GM12878 (cell line): ENCODE results near the gene CAPN7. TPM values are rescaled to one million over a fixed set of nuclear protein-coding genes. Genes with fewer than 3 reads are reported as not detected.
A peak's percentile ranks its signal among the peaks of the same experiment; 100 is the strongest.

Source experiments
- BCLAF1 ChIP-seq: fragments of 450-650 bp; IDR thresholded peaks from 2 replicates; pipeline ENCODE4 v1.6.1; 2017; ENCODE audit warnings: antibody characterized with exemption, mild to moderate bottlenecking, moderate library complexity
- CBFB ChIP-seq: IDR thresholded peaks from 2 replicates; pipeline ENCODE4 v1.6.1; 2016; ENCODE audit warnings: antibody characterized with exemption, low read depth
- ESRRA ChIP-seq: IDR thresholded peaks from 2 replicates; pipeline ENCODE4 v1.6.1; 2012; ENCODE audit warnings: mild to moderate bottlenecking, low read length, improper control_type of control experiment
- JUND ChIP-seq: IDR thresholded peaks from 2 replicates; pipeline ENCODE4 v1.6.1; 2012; ENCODE audit warnings: low read depth, mild to moderate bottlenecking, low read length, improper control_type of control experiment, moderate library complexity
- KAT2A ChIP-seq: conservative IDR thresholded peaks from 2 replicates; pipeline ENCODE4 v1.6.1; 2011; ENCODE audit warnings: low read depth, low read length; ENCODE audit not compliant: control insufficient read depth
- MYB ChIP-seq: fragments of 150-350 bp; IDR thresholded peaks from 2 replicates; pipeline ENCODE4 v1.6.1; 2014; ENCODE audit warnings: mild to moderate bottlenecking, low read depth, low read length, borderline replicate concordance
- MYC ChIP-seq: IDR thresholded peaks from 2 replicates; pipeline ENCODE4 v1.6.1; 2011; ENCODE audit warnings: mild to moderate bottlenecking, low read length, moderate library complexity, inconsistent platforms; ENCODE audit not compliant: insufficient read depth, insufficient replicate concordance, insufficient read length, severe bottlenecking
- NBN ChIP-seq: fragments of 450-650 bp; IDR thresholded peaks from 2 replicates; pipeline ENCODE4 v1.6.1; 2016
- NFYB ChIP-seq: IDR thresholded peaks from 2 replicates; pipeline ENCODE4 v1.6.1; 2011; ENCODE audit warnings: low read depth, mild to moderate bottlenecking, low read length, improper control_type of control experiment, moderate library complexity; ENCODE audit not compliant: insufficient read depth
- RBBP5 ChIP-seq: fragments of 200-600 bp; sonication (generic); conservative IDR thresholded peaks from 2 replicates; pipeline ENCODE4 v1.6.1; 2016
- SMC3 ChIP-seq: IDR thresholded peaks from 2 replicates; pipeline ENCODE4 v1.6.1; 2011; ENCODE audit warnings: low read length, improper control_type of control experiment, borderline replicate concordance
- SRF ChIP-seq, 2 experiments: IDR thresholded peaks; 2 replicates each; pipeline ENCODE4 v1.6.1; 2011; ENCODE audit warnings: low read depth in 2 of 2, low read length in 2 of 2, mild to moderate bottlenecking in 1 of 2, moderate library complexity in 1 of 2
- ZNF217 ChIP-seq: fragments of 450-650 bp; IDR thresholded peaks from 2 replicates; pipeline ENCODE4 v1.6.1; 2017; ENCODE audit warnings: antibody characterized with exemption, mild to moderate bottlenecking
- polyA plus RNA-seq, 11 experiments: library from polyadenylated mRNA; depleted of rRNA in 4 of 11; unstranded in 6 of 11; stranded (reverse) in 5 of 11; fragments of >200 nt; fragmentation: Nextera tagmentation in 4 of 11; fragmentation: Illumina TruSeq in 1 of 11; extraction: Ambion mirVana in 4 of 11; extraction: Trizol in 1 of 11; gene quantifications; 1 replicate in 1 of 11; 2 replicates in 10 of 11; pipeline versions ENCODE4 v1.2.1 to v1.2.3, GENCODE V29; 2011 to 2016; ENCODE audit warnings: inconsistent platforms in 2 of 11, missing spikeins in 2 of 11, low read depth in 1 of 11
- total RNA-seq, 4 experiments: library from RNA; depleted of rRNA in 3 of 4; stranded (reverse); fragments of >200 nt in 3 of 4; fragmentation: Illumina TruSeq in 1 of 4; extraction: Trizol in 1 of 4; gene quantifications; 2 replicates each; pipeline versions ENCODE4 v1.2.1 to v1.2.3, GENCODE V29; 2013 to 2021
- TF ChIP-seq, protein P1 (sequence below): fragments of 450-650 bp; conservative IDR thresholded peaks from 2 replicates; pipeline ENCODE4 v1.6.1; 2017; ENCODE audit warnings: mild to moderate bottlenecking, moderate library complexity
- TF ChIP-seq, protein P2 (sequence below): fragments of 450-650 bp; formaldehyde crosslinking; IDR thresholded peaks from 2 replicates; pipeline ENCODE4 v1.5.0; 2022; ENCODE audit warnings: mild to moderate bottlenecking, missing genetic modification characterization
- TF ChIP-seq, protein P3 (sequence below): fragments of 150-350 bp; IDR thresholded peaks from 2 replicates; pipeline ENCODE4 v1.6.1; 2014; ENCODE audit warnings: mild to moderate bottlenecking, low read depth, low read length
- TF ChIP-seq, protein P4 (sequence below): IDR thresholded peaks from 2 replicates; pipeline ENCODE4 v1.6.1; 2012; ENCODE audit warnings: low read depth, low read length, improper control_type of control experiment

Gene CAPN7
- total and polyA plus RNA-seq, 10 of the 15 experiments (the other 5 are each of a cell fraction or from before 2014, with no cell fraction given), result 5.3 to 27.0 (median 18.2) TPM

DNA sequence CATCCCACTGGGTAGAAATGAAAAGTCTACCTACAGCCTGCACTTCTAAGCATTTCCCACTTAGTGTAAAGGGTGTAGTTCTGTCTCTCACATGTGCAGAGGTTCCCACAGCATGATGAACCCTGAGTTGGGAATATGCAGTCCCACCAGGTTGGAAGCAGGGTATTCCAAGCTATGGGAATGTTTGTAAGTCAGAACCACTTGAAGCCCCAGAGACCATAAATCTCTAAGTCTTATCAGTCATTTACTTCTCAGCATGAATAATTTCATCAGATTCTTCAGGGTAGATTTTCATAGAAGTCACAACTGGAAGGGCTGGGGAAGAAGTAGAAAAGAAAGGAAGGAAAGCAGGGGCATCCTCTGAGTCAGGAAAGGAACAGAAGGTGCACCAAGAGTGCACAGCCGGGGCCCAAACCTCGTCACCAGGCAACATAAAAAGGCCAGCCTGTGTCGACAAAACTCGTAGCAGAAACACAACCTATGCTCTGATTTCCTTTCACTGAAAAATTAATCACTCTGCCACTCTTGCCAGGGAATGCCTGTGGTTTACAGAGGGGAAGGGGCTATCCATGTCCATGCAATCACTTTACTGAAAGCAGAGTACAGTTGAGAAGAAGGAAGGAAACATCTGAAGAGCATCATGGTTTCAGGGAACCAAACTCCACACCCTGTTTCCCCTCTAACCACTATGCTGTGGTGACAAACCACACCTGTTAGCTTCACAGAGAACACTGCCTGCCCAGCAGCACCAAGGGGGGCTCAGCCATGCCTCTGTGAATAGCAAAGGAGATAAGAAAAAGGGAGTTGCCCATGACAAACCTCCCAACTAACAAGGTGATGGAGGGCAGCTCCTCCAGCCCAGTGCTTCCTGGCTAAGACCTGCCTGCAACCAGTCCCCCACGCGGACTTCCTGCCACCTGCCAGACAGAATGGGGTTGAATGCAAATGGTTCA, 85.8 kb downstream of the CAPN7 start (continued):
- TF ChIP-seq ZNF217 (no peak), JUND (no peak), NBN (0 out of 2 replicates have a peak, but pooled peaks have one; percentile 52), KAT2A (no peak), BCLAF1 (no peak), ESRRA (no peak), MYC (no peak), NFYB (no peak), RBBP5 (no peak), MYB (no peak), SRF (IDR thresholded peaks at IDR 0.05; ENCODE audit: low read depth in 2 of 2, low read length in 2 of 2) (no peak), CBFB (peak; percentile 95), SMC3 (no peak)
- TF ChIP-seq, protein P1, sequence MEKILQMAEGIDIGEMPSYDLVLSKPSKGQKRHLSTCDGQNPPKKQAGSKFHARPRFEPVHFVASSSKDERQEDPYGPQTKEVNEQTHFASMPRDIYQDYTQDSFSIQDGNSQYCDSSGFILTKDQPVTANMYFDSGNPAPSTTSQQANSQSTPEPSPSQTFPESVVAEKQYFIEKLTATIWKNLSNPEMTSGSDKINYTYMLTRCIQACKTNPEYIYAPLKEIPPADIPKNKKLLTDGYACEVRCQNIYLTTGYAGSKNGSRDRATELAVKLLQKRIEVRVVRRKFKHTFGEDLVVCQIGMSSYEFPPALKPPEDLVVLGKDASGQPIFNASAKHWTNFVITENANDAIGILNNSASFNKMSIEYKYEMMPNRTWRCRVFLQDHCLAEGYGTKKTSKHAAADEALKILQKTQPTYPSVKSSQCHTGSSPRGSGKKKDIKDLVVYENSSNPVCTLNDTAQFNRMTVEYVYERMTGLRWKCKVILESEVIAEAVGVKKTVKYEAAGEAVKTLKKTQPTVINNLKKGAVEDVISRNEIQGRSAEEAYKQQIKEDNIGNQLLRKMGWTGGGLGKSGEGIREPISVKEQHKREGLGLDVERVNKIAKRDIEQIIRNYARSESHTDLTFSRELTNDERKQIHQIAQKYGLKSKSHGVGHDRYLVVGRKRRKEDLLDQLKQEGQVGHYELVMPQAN, result 0 out of 2 replicates have a peak, but pooled peaks have one; percentile 18
- TF ChIP-seq, protein P2, sequence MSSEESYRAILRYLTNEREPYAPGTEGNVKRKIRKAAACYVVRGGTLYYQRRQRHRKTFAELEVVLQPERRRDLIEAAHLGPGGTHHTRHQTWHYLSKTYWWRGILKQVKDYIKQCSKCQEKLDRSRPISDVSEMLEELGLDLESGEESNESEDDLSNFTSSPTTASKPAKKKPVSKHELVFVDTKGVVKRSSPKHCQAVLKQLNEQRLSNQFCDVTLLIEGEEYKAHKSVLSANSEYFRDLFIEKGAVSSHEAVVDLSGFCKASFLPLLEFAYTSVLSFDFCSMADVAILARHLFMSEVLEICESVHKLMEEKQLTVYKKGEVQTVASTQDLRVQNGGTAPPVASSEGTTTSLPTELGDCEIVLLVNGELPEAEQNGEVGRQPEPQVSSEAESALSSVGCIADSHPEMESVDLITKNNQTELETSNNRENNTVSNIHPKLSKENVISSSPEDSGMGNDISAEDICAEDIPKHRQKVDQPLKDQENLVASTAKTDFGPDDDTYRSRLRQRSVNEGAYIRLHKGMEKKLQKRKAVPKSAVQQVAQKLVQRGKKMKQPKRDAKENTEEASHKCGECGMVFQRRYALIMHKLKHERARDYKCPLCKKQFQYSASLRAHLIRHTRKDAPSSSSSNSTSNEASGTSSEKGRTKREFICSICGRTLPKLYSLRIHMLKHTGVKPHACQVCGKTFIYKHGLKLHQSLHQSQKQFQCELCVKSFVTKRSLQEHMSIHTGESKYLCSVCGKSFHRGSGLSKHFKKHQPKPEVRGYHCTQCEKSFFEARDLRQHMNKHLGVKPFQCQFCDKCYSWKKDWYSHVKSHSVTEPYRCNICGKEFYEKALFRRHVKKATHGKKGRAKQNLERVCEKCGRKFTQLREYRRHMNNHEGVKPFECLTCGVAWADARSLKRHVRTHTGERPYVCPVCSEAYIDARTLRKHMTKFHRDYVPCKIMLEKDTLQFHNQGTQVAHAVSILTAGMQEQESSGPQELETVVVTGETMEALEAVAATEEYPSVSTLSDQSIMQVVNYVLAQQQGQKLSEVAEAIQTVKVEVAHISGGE (CRISPR knock-in tag), result no peak
- TF ChIP-seq, protein P3, sequence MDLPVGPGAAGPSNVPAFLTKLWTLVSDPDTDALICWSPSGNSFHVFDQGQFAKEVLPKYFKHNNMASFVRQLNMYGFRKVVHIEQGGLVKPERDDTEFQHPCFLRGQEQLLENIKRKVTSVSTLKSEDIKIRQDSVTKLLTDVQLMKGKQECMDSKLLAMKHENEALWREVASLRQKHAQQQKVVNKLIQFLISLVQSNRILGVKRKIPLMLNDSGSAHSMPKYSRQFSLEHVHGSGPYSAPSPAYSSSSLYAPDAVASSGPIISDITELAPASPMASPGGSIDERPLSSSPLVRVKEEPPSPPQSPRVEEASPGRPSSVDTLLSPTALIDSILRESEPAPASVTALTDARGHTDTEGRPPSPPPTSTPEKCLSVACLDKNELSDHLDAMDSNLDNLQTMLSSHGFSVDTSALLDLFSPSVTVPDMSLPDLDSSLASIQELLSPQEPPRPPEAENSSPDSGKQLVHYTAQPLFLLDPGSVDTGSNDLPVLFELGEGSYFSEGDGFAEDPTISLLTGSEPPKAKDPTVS, result no peak
- TF ChIP-seq, protein P4, sequence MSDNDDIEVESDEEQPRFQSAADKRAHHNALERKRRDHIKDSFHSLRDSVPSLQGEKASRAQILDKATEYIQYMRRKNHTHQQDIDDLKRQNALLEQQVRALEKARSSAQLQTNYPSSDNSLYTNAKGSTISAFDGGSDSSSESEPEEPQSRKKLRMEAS, result no peak
